Loucy (cell line): ENCODE measurements around the gene LBH.

Experiments used
- H2AFZ ChIP-seq: fragments of 200-600 bp; sonication (generic); 2 replicates; pipeline ENCODE4 v1.6.0; 2016; ENCODE audit warnings: antibody characterized with exemption, mild to moderate bottlenecking, low read length, moderate library complexity
- H3F3A ChIP-seq: fragments of 200-600 bp; 2 replicates; pipeline ENCODE4 v1.6.0; 2016; ENCODE audit warnings: antibody characterized with exemption, low read depth, mild to moderate bottlenecking
- H3K27me3 ChIP-seq: fragments of 200-600 bp; sonication (generic); 2 replicates; pipeline ENCODE4 v1.6.1; 2014; ENCODE audit warnings: low read length, mild to moderate bottlenecking; ENCODE audit not compliant: insufficient read depth, poor library complexity, severe bottlenecking
- H3K36me3 ChIP-seq: fragments of 200-600 bp; sonication (generic); 2 replicates; pipeline ENCODE4 v1.6.1; 2016; ENCODE audit warnings: low read length; ENCODE audit not compliant: insufficient read depth
- H3K4me1 ChIP-seq: fragments of 200-600 bp; sonication (generic); 2 replicates; pipeline ENCODE4 v1.5.1; 2014; ENCODE audit warnings: low read length, mild to moderate bottlenecking; ENCODE audit not compliant: insufficient read depth, poor library complexity, severe bottlenecking
- H3K4me2 ChIP-seq: fragments of 200-600 bp; sonication (generic); 2 replicates; pipeline ENCODE4 v1.6.0; 2014; ENCODE audit warnings: antibody characterized with exemption, low read length, low read depth, mild to moderate bottlenecking; ENCODE audit not compliant: poor library complexity, severe bottlenecking
- H3K4me3 ChIP-seq: fragments of 200-600 bp; sonication (generic); 2 replicates; pipeline ENCODE4 v1.5.1; 2014; ENCODE audit warnings: low read length, mild to moderate bottlenecking, mixed read lengths; ENCODE audit not compliant: poor library complexity, severe bottlenecking
- H3K79me2 ChIP-seq: fragments of 200-600 bp; sonication (generic); 2 replicates; pipeline ENCODE4 v1.6.1; 2014; ENCODE audit warnings: low read length; ENCODE audit not compliant: insufficient read depth
- H3K9ac ChIP-seq: fragments of 200-600 bp; sonication (generic); 2 replicates; pipeline ENCODE4 v1.6.0; 2014; ENCODE audit warnings: mild to moderate bottlenecking, low read depth, low read length, moderate library complexity; ENCODE audit not compliant: poor library complexity, severe bottlenecking
- H3K9me2 ChIP-seq: fragments of 200-600 bp; sonication (generic); replicated peaks from 2 replicates; pipeline ENCODE4 v1.6.1; 2016; ENCODE audit warnings: low read depth, low read length, mixed read lengths
- H3K9me3 ChIP-seq: fragments of 200-600 bp; sonication (generic); 2 replicates; pipeline ENCODE4 v1.6.1; 2014; ENCODE audit warnings: mild to moderate bottlenecking, antibody characterized with exemption, low read length, low read depth; ENCODE audit not compliant: insufficient read depth
- H4K20me1 ChIP-seq: fragments of 200-600 bp; sonication (generic); 2 replicates; pipeline ENCODE4 v1.6.0; 2014; ENCODE audit warnings: antibody characterized with exemption, low read length, mild to moderate bottlenecking; ENCODE audit not compliant: insufficient read depth, poor library complexity, severe bottlenecking
- CTCF ChIP-seq: fragments of 200-600 bp; sonication (generic); conservative IDR thresholded peaks from 2 replicates; pipeline ENCODE4 v1.5.1; 2014; ENCODE audit warnings: mild to moderate bottlenecking, antibody characterized with exemption, low read length
- EZH2phosphoT487 ChIP-seq: fragments of 200-600 bp; IDR thresholded peaks from 2 replicates; pipeline ENCODE4 v1.6.1; 2018; ENCODE audit warnings: antibody characterized with exemption, mild to moderate bottlenecking, moderate library complexity, borderline replicate concordance

LBH gene

GRCh38 chr2:30265052-30266015 lies 34.0 kb downstream of the LBH start:
- Histone ChIP-seq H3K4me3 (peak overlapping the region; percentile 57), H3K9me3 (no peaks in the 10 kb centered on the region), H3K79me2 (no peaks in the 10 kb centered on the region), H3K9me2 (no peaks in the 10 kb centered on the region), H4K20me1 (no peaks in the 10 kb centered on the region), H3K36me3 (peaks cover 3% of the 10 kb centered on the region; the same call in 1 of the 2 replicates), H3K9ac (peak overlapping the region; percentile 42), H3K27me3 (no peaks in the 10 kb centered on the region), H3K4me2 (peak overlapping the region; percentile 71), H3F3A (no peaks in the 10 kb centered on the region), H3K4me1 (peaks cover 25% of the 10 kb centered on the region), H2AFZ (peak overlapping the region; percentile 79; the same call in 1 of the 2 replicates)
- TF ChIP-seq EZH2phosphoT487 (no peak), CTCF (no peak)

- peak overlapping the region; percentile 79 for H2AFZ ChIP-seq
- TF ChIP-seq EZH2phosphoT487: no peak
- no peak for TF ChIP-seq CTCF
- peak overlapping the region; percentile 51 for H3K9ac ChIP-seq
- no peaks in the 10 kb centered on the region for H3K36me3 ChIP-seq
- H4K20me1 ChIP-seq: no peaks in the 10 kb centered on the region
- no peaks in the 10 kb centered on the region for H3K9me3 ChIP-seq
- peaks cover 25% of the 10 kb centered on the region for H3K4me1 ChIP-seq
- H3K9me2 ChIP-seq: no peaks in the 10 kb centered on the region
- H3F3A ChIP-seq: no peaks in the 10 kb centered on the region
- no peaks in the 10 kb centered on the region for H3K79me2 ChIP-seq
- peak overlapping the region; percentile 71 for H3K4me2 ChIP-seq
- H3K27me3 ChIP-seq: no peaks in the 10 kb centered on the region
- peak overlapping the region; percentile 57 for H3K4me3 ChIP-seq
Measured at GRCh38 chr2:30266051-30266621, 34.8 kb downstream of the LBH start.

GRCh38 chr2:30266705-30267104 lies 35.4 kb downstream of the LBH start:
- H2AFZ ChIP-seq: peak overlapping the region; percentile 79

More at GRCh38 chr2:30266705-30267104, 35.4 kb downstream of the LBH start:
- Histone ChIP-seq H3K36me3 (no peaks in the 10 kb centered on the region), H3K9me2 (no peaks in the 10 kb centered on the region), H3K9me3 (no peaks in the 10 kb centered on the region), H3K27me3 (no peaks in the 10 kb centered on the region), H3K79me2 (no peaks in the 10 kb centered on the region), H3K4me2 (peak overlapping the region; percentile 71), H3K4me1 (peaks cover 25% of the 10 kb centered on the region), H4K20me1 (no peaks in the 10 kb centered on the region), H3K9ac (peak overlapping the region; percentile 51), H3F3A (no peaks in the 10 kb centered on the region), H3K4me3 (peak overlapping the region; percentile 38)
- TF ChIP-seq CTCF (no peak), EZH2phosphoT487 (no peak)
